Tibial nerve (tissue), 3 donors: ENCODE results near the gene TINCR.
"Not testable (repeated sequence)": the region's sequence is repeated elsewhere in the genome, so short reads cannot be mapped to it uniquely, and the experiment has no call there.

ENCODE experiments used
- CTCF ChIP-seq, 5 experiments: fragments of 200-600 bp in 3 of 5; fragments of 450-650 bp in 2 of 5; sonication (generic) in 3 of 5; IDR thresholded peaks; one replicate each; pipeline ENCODE4 v1.5.1; 2016 to 2019; ENCODE audit warnings: antibody characterized with exemption in 5 of 5, mild to moderate bottlenecking in 3 of 5, moderate library complexity in 2 of 5
- POLR2A ChIP-seq, 2 donors: fragments of 450-650 bp; IDR thresholded peaks; one replicate each; pipeline ENCODE4 v1.6.1; 2017; ENCODE audit warnings: antibody characterized with exemption in 2 of 2, mild to moderate bottlenecking in 2 of 2, moderate library complexity in 2 of 2

GRCh38 chr19:5608766-5609165 is 41.0 kb upstream of the TINCR start:
- not testable (repeated sequence) for TF ChIP-seq CTCF, POLR2A (IDR thresholded peaks at IDR 0.05)
